NT2/D1 (cell line): ENCODE measurements around the gene AURKA.

Experiments used
- DNase-seq: peaks from one replicate; pipeline ENCODE4 v3.0.0-alpha.2; 2011; ENCODE audit warnings: low read depth, low spot score
- H3K27me3 ChIP-seq: 2 replicates; pipeline ENCODE4 v1.6.0; 2011; ENCODE audit warnings: mild to moderate bottlenecking; ENCODE audit not compliant: insufficient read length, insufficient read depth
- H3K36me3 ChIP-seq: 2 replicates; pipeline ENCODE4 v1.6.1; 2011; ENCODE audit warnings: mild to moderate bottlenecking, low read length, mixed read lengths; ENCODE audit not compliant: insufficient read depth, insufficient read length
- H3K4me1 ChIP-seq: 2 replicates; pipeline ENCODE4 v1.5.1; 2011; ENCODE audit not compliant: insufficient read depth, insufficient read length
- H3K4me3 ChIP-seq: 2 replicates; pipeline ENCODE4 v1.5.1; 2011; ENCODE audit warnings: low read depth; ENCODE audit not compliant: insufficient read length
- H3K9ac ChIP-seq: 2 replicates; pipeline ENCODE4 v1.6.0; 2011; ENCODE audit warnings: low read depth; ENCODE audit not compliant: insufficient read length
- H3K9me3 ChIP-seq: 2 replicates; pipeline ENCODE4 v1.5.1; 2011; ENCODE audit warnings: mild to moderate bottlenecking, low read length; ENCODE audit not compliant: insufficient read depth
- SUZ12 ChIP-seq: IDR thresholded peaks from 2 replicates; pipeline ENCODE4 v1.6.1; 2011; ENCODE audit not compliant: insufficient read length, insufficient read depth; ENCODE audit errors: extremely low read depth
- YY1 ChIP-seq: IDR thresholded peaks from 2 replicates; pipeline ENCODE4 v1.6.1; 2011; ENCODE audit not compliant: insufficient read length, insufficient read depth
- ZNF274 ChIP-seq: IDR thresholded peaks from 2 replicates; pipeline ENCODE4 v1.6.1; 2011; ENCODE audit warnings: mild to moderate bottlenecking, low read depth, low read length

AURKA gene

GRCh38 chr20:56389807-56390206 lies 2.2 kb downstream of the AURKA start:
- DNase-seq = no peak
- no peak overlapping the region for H3K9ac ChIP-seq
- H3K4me3 ChIP-seq = no peak overlapping the region
- peaks cover 68% of the 10 kb centered on the region for H3K36me3 ChIP-seq
- TF ChIP-seq ZNF274 (no peak), SUZ12 (no peak), YY1 (no peak)
- H3K27me3 ChIP-seq = no peaks in the 10 kb centered on the region
- peaks cover 4% of the 10 kb centered on the region for H3K4me1 ChIP-seq
- H3K9me3 ChIP-seq = no peaks in the 10 kb centered on the region

GRCh38 chr20:56388882-56389281 lies 3.1 kb downstream of the AURKA start:
- TF ChIP-seq SUZ12 = no peak
- no peak for TF ChIP-seq ZNF274
- no peak for TF ChIP-seq YY1
- H3K27me3 ChIP-seq = no peaks in the 10 kb centered on the region
- no peaks in the 10 kb centered on the region for H3K9me3 ChIP-seq
- no peak overlapping the region for H3K9ac ChIP-seq
- H3K4me3 ChIP-seq = no peak overlapping the region
- peaks cover 73% of the 10 kb centered on the region for H3K36me3 ChIP-seq
- H3K4me1 ChIP-seq = peaks cover 4% of the 10 kb centered on the region
- no peak for DNase-seq

- H3K4me1 ChIP-seq = peaks cover 7% of the 10 kb centered on the region
- peaks cover 91% of the 10 kb centered on the region for H3K36me3 ChIP-seq
- no peaks in the 10 kb centered on the region for H3K27me3 ChIP-seq
- H3K9ac ChIP-seq = no peak overlapping the region
- DNase-seq = no peak
- H3K4me3 ChIP-seq = no peak overlapping the region
- no peak for TF ChIP-seq ZNF274
- no peak for TF ChIP-seq YY1
- TF ChIP-seq SUZ12 = no peak
- no peaks in the 10 kb centered on the region for H3K9me3 ChIP-seq
Measured at GRCh38 chr20:56386219-56386618, 5.8 kb downstream of the AURKA start.

DNA sequence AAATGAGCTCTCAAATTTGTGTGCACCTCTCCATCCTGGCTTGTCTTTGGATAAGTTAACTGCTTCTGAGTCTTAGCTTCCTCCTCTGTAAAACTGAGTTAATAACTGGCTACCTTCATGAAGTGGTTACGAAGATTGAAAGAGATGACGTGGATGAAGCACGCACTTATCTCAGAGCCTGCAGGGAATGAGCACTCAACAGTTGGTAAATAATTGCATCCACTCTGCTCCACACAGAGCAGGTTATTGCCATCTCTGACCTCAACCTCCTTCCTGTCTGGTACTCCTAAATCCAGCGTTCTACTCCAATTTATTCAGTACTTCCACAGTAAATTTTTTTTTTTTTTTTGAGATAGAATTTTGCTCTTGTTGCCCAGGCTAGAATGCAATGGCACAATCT lies 6.9 kb downstream of the AURKA start:
- TF ChIP-seq SUZ12 (no peak), YY1 (no peak), ZNF274 (no peak)
- peaks cover 91% of the 10 kb centered on the region for H3K36me3 ChIP-seq
- H3K9me3 ChIP-seq = no peaks in the 10 kb centered on the region
- H3K4me3 ChIP-seq = no peak overlapping the region
- DNase-seq = no peak
- H3K27me3 ChIP-seq = no peaks in the 10 kb centered on the region
- peaks cover 7% of the 10 kb centered on the region for H3K4me1 ChIP-seq
- H3K9ac ChIP-seq = no peak overlapping the region

DNA sequence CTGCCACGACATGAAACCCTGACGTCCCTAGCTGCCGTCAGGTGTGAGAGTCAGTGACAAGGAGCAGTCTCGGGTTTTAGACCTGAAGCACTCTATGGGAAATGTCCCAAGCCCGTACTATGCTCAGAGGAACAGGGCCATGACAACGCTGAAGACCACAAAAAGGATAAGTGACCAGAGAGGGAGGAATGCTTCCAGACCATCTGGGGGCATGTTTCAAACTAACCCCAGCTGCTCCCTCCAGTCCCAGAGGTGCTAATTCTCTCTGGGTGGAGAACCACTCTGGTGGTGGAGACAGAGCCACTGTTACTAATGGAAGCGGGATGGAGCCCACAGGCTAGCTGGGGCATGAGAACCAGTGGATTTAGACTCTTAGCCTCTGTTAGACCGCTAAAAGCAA lies 8.7 kb downstream of the AURKA start:
- Histone ChIP-seq H3K9ac (no peak overlapping the region), H3K36me3 (peaks cover 89% of the 10 kb centered on the region)
- DNase-seq = no peak

DNA sequence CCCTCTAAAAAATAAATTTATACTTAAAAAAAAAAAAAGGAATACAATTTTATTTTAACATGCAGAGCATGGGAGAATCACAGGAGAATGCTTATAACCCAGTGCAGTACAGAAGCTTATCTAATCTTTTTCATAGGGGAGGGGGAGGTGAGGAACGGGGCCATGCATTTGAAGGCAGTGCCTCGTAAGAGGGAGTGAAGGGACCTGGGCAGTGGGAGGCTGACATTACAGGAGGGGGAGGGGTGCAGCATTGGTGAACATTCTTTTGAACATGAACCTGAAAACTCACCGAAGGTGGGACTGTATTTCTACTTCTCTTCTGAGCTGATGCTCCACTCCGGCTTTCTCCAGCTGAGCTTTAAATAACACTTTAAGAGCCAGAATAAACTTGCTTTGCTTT lies 9.3 kb downstream of the AURKA start:
- no peak overlapping the region for H3K4me3 ChIP-seq
- H3K9ac ChIP-seq = no peak overlapping the region
- no peak for DNase-seq
- no peak for TF ChIP-seq YY1
- TF ChIP-seq ZNF274 = no peak
- no peak for TF ChIP-seq SUZ12
- H3K4me1 ChIP-seq = peaks cover 5% of the 10 kb centered on the region
- peaks cover 89% of the 10 kb centered on the region for H3K36me3 ChIP-seq
- H3K27me3 ChIP-seq = no peaks in the 10 kb centered on the region
- H3K9me3 ChIP-seq = no peaks in the 10 kb centered on the region

More for the DNA sequence above, 8.7 kb downstream of the AURKA start:
- TF ChIP-seq ZNF274 (no peak), YY1 (no peak), SUZ12 (no peak)
- Histone ChIP-seq H3K27me3 (no peaks in the 10 kb centered on the region), H3K9me3 (no peaks in the 10 kb centered on the region), H3K4me1 (peaks cover 7% of the 10 kb centered on the region), H3K4me3 (no peak overlapping the region)

- no peaks in the 10 kb centered on the region for H3K27me3 ChIP-seq
- H3K4me1 ChIP-seq = peaks cover 5% of the 10 kb centered on the region
- H3K9ac ChIP-seq = no peak overlapping the region
- H3K4me3 ChIP-seq = no peak overlapping the region
- no peaks in the 10 kb centered on the region for H3K9me3 ChIP-seq
- no peak for DNase-seq
- TF ChIP-seq YY1 = no peak
- no peak for TF ChIP-seq SUZ12
- TF ChIP-seq ZNF274 = no peak
- peaks cover 89% of the 10 kb centered on the region for H3K36me3 ChIP-seq
Measured at GRCh38 chr20:56381501-56381900, 10.5 kb downstream of the AURKA start.

GRCh38 chr20:56380375-56380774 lies 11.6 kb downstream of the AURKA start:
- peaks cover 91% of the 10 kb centered on the region for H3K36me3 ChIP-seq
- TF ChIP-seq ZNF274 = no peak
- no peak for TF ChIP-seq YY1
- TF ChIP-seq SUZ12 = no peak
- H3K27me3 ChIP-seq = no peaks in the 10 kb centered on the region

More at GRCh38 chr20:56380375-56380774, 11.6 kb downstream of the AURKA start:
- Histone ChIP-seq H3K4me3 (no peak overlapping the region), H3K4me1 (peaks cover 3% of the 10 kb centered on the region), H3K9ac (no peak overlapping the region), H3K9me3 (no peaks in the 10 kb centered on the region)
- DNase-seq = no peak
